ENCODE results near the gene TBC1D9B. TPM values are rescaled to one million over a fixed set of nuclear protein-coding genes. Genes with fewer than 3 reads are reported as not detected.
A peak's percentile ranks its signal among the peaks of the same experiment; 100 is the strongest.

Gene TBC1D9B
- total RNA-seq, 6 experiments from 2014 or later, result 58.7 to 81.9 (median 69.5) TPM

- H3K27ac ChIP-seq, result no peak overlapping the region
- H3K4me3 ChIP-seq, result no peak overlapping the region
- peaks cover 0 to 38% (median 8%) of the 10 kb centered on the region in 4 donors for H3K36me3 ChIP-seq
- TF ChIP-seq POLR2A (IDR thresholded peaks at IDR 0.05), result no peak
- no peak for TF ChIP-seq CTCF (IDR thresholded peaks at IDR 0.05)
- WGBS (ENCODE audit: insufficient coverage, low coverage, low lambda C conversion rate, missing lambda C conversion rate), result 87% methylated on average over 4 of the region's 4 CpGs
- no peak for ATAC-seq
- no peaks in the 10 kb centered on the region for H3K27me3 ChIP-seq
- no peak for DNase-seq
- intact Hi-C loops (cut with DNase I), result no loop called here
- peaks cover 0 to 6% (median 0%) of the 10 kb centered on the region in 4 donors for H3K9me3 ChIP-seq
- H3K4me1 ChIP-seq, result no peaks in the 10 kb centered on the region
These were observed 25.4 kb downstream of the TBC1D9B start for GRCh38 chr5:179882338-179882737.

GRCh38 chr5:179880848-179881590, 26.7 kb downstream of the TBC1D9B start:
- peaks cover 0 to 6% (median 0%) of the 10 kb centered on the region in 4 donors for H3K9me3 ChIP-seq
- intact Hi-C loops (cut with DNase I), result no loop called here
- peaks cover 0 to 38% (median 9%) of the 10 kb centered on the region in 4 donors for H3K36me3 ChIP-seq
- 78% methylated on average over 7 of the region's 25 CpGs for WGBS (ENCODE audit: insufficient coverage, low coverage, low lambda C conversion rate, missing lambda C conversion rate)
- TF ChIP-seq CTCF (IDR thresholded peaks at IDR 0.05) (no peak), POLR2A (IDR thresholded peaks at IDR 0.05) (no peak)
- no peak overlapping the region for H3K27ac ChIP-seq
- ATAC-seq (peak in 1 of 4 donors; percentile 20), DNase-seq (peak in 1 of 3 donors; percentile 45)
- no peaks in the 10 kb centered on the region for H3K4me1 ChIP-seq
- H3K27me3 ChIP-seq, result no peaks in the 10 kb centered on the region
- H3K4me3 ChIP-seq, result no peak overlapping the region

GRCh38 chr5:179880066-179880650, 27.5 kb downstream of the TBC1D9B start:
- ATAC-seq (peak in 2 of 4 donors; percentile 7 to 12), DNase-seq (peak in 1 of 3 donors; percentile 34)
- WGBS (ENCODE audit: insufficient coverage, low coverage, low lambda C conversion rate, missing lambda C conversion rate), result 100% methylated on average over 2 of the region's 12 CpGs
- no peaks in the 10 kb centered on the region for H3K27me3 ChIP-seq
- peaks cover 0 to 44% (median 11%) of the 10 kb centered on the region in 4 donors for H3K36me3 ChIP-seq
- intact Hi-C loops (cut with DNase I), result no loop called here
- no peaks in the 10 kb centered on the region for H3K4me1 ChIP-seq
- H3K27ac ChIP-seq, result no peak overlapping the region
- no peak overlapping the region for H3K4me3 ChIP-seq
- TF ChIP-seq POLR2A (IDR thresholded peaks at IDR 0.05), result no peak
- no peak for TF ChIP-seq CTCF (IDR thresholded peaks at IDR 0.05)
- peaks cover 0 to 6% (median 0%) of the 10 kb centered on the region in 4 donors for H3K9me3 ChIP-seq

- no peaks in the 10 kb centered on the region for H3K4me1 ChIP-seq
- H3K36me3 ChIP-seq, result peaks cover 0 to 46% (median 12%) of the 10 kb centered on the region in 4 donors
- ATAC-seq (no peak), DNase-seq (peak in 1 of 3 donors; percentile 40)
- H3K27me3 ChIP-seq, result no peaks in the 10 kb centered on the region
- H3K9me3 ChIP-seq, result peaks cover 0 to 6% (median 0%) of the 10 kb centered on the region in 4 donors
- no peak for TF ChIP-seq POLR2A (IDR thresholded peaks at IDR 0.05)
- intact Hi-C loops (cut with DNase I), result no loop called here
- WGBS (ENCODE audit: insufficient coverage, low coverage, low lambda C conversion rate, missing lambda C conversion rate), result no CpG with 5 or more reads among the region's 13 CpGs
- no peak overlapping the region for H3K4me3 ChIP-seq
- H3K27ac ChIP-seq, result no peak overlapping the region
These were observed 28.0 kb downstream of the TBC1D9B start for GRCh38 chr5:179879690-179880010.
